Progenitor cell of endocrine pancreas (in vitro differentiated cells): Measurements from ENCODE around the gene OLAH. TPM values are rescaled to one million over a fixed set of nuclear protein-coding genes. Genes with fewer than 3 reads are reported as not detected.

Experiments used
- DNase-seq: peaks from one replicate; pipeline ENCODE4 v3.0.0; 2021; ENCODE audit warnings: low spot score; ENCODE audit not compliant: unreplicated experiment
- H3K27ac Mint-ChIP-seq: 2 replicates; pipeline ENCODE4 v1.8.0; 2021; ENCODE audit warnings: mild to moderate bottlenecking, moderate library complexity, mixed read lengths
- H3K27me3 Mint-ChIP-seq: 2 replicates; pipeline ENCODE4 v1.8.0; 2021; ENCODE audit warnings: mixed read lengths
- H3K36me3 Mint-ChIP-seq: 2 replicates; pipeline ENCODE4 v1.8.0; 2022; ENCODE audit warnings: mixed read lengths; ENCODE audit not compliant: insufficient read depth
- H3K4me1 Mint-ChIP-seq: 2 replicates; pipeline ENCODE4 v1.8.0; 2021; ENCODE audit warnings: low read depth, mixed read lengths
- H3K4me3 Mint-ChIP-seq: 2 replicates; pipeline ENCODE4 v1.8.0; 2021; ENCODE audit warnings: low read depth, mild to moderate bottlenecking, moderate library complexity, mixed read lengths
- H3K9me3 Mint-ChIP-seq: 2 replicates; pipeline ENCODE4 v1.8.0; 2021; ENCODE audit warnings: low read depth, mixed read lengths
- total RNA-seq: library from RNA; stranded (reverse); gene quantifications from 2 replicates; pipeline ENCODE4 v1.2.1, GENCODE V29; 2021
- TF ChIP-seq, protein P1 (sequence below): fragments of 200-600 bp; sonication (generic); IDR thresholded peaks from one replicate; pipeline ENCODE4 v1.5.0; 2021; ENCODE audit warnings: antibody characterized with exemption, mild to moderate bottlenecking; ENCODE audit not compliant: unreplicated experiment

The OLAH gene
- total RNA-seq, 1 donor from 2014 or later = not detected

DNA sequence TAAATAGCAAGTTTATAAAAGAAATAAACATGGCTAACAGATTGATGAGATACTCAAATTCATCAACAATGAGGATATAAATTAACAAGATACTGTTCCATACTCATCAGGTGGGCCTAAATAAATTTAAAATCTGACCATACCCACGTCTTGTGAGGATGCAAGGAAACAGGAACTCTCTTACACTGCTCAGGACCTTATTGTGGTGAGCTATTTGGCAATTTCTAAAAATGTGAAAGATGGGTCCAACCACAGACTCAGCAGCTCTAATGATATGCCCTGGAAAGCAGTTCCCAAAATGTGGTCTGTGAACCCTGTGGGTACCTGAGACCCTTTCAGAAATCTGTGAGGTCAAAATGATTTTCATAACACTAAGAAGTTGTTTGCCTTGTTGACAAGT is 74.9 kb downstream of the OLAH start:
- no peak overlapping the region for H3K27ac Mint-ChIP-seq
- DNase-seq = no peak
- TF ChIP-seq, protein P1, sequence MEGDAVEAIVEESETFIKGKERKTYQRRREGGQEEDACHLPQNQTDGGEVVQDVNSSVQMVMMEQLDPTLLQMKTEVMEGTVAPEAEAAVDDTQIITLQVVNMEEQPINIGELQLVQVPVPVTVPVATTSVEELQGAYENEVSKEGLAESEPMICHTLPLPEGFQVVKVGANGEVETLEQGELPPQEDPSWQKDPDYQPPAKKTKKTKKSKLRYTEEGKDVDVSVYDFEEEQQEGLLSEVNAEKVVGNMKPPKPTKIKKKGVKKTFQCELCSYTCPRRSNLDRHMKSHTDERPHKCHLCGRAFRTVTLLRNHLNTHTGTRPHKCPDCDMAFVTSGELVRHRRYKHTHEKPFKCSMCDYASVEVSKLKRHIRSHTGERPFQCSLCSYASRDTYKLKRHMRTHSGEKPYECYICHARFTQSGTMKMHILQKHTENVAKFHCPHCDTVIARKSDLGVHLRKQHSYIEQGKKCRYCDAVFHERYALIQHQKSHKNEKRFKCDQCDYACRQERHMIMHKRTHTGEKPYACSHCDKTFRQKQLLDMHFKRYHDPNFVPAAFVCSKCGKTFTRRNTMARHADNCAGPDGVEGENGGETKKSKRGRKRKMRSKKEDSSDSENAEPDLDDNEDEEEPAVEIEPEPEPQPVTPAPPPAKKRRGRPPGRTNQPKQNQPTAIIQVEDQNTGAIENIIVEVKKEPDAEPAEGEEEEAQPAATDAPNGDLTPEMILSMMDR = no peak
- H3K9me3 Mint-ChIP-seq = no peaks in the 10 kb centered on the region
- no peaks in the 10 kb centered on the region for H3K27me3 Mint-ChIP-seq
- H3K4me1 Mint-ChIP-seq = no peaks in the 10 kb centered on the region
- peaks cover 15% of the 10 kb centered on the region for H3K36me3 Mint-ChIP-seq
- no peak overlapping the region for H3K4me3 Mint-ChIP-seq

DNA sequence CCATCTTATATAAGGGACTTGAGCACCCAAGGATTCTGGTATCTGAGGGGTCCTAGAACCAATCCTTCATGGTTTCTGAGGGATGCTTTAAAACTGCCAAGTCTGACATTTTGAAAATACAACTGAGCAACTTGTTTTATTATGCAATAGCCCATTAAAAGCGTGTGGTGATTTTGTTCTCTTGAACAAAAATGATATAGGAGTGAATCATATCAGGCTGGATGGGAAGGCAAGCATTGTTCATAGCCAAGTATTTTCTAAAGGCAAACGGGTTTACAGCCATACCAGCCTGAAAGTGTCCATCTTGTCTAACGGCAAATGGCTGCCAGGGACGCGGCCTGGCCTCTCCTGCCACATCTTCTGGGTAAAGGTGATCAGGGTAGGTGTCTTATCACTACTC is 76.8 kb downstream of the OLAH start:
- TF ChIP-seq, protein P1 = no peak
- DNase-seq = no peak
- peaks cover 16% of the 10 kb centered on the region for H3K36me3 Mint-ChIP-seq
- H3K27me3 Mint-ChIP-seq = no peaks in the 10 kb centered on the region
- H3K4me3 Mint-ChIP-seq = no peak overlapping the region
- H3K4me1 Mint-ChIP-seq = no peaks in the 10 kb centered on the region
- H3K9me3 Mint-ChIP-seq = no peaks in the 10 kb centered on the region
- no peak overlapping the region for H3K27ac Mint-ChIP-seq

DNA sequence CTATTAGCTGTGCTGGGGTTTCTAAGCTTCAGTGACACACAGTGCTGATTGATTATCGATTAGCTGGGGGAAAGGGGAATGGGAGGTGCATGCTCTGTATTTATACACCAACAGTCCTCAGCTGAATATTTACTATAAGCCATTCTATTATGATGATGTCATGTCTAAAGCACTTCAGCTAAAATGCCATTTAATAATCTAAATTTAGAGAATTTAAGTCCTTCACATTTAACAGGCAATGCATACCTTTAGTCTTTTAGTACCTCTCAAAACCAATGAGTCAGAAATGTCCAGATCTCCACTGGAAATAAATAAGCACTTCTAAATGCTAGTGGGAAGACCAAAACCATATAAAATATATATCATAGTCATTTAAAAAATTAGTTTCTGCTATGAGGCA is 78.0 kb downstream of the OLAH start:
- no peak for DNase-seq
- H3K27me3 Mint-ChIP-seq = no peaks in the 10 kb centered on the region
- no peak overlapping the region for H3K4me3 Mint-ChIP-seq
- peaks cover 20% of the 10 kb centered on the region for H3K36me3 Mint-ChIP-seq
- no peaks in the 10 kb centered on the region for H3K9me3 Mint-ChIP-seq
- no peak overlapping the region for H3K27ac Mint-ChIP-seq
- TF ChIP-seq, protein P1 = no peak
- no peaks in the 10 kb centered on the region for H3K4me1 Mint-ChIP-seq

DNA sequence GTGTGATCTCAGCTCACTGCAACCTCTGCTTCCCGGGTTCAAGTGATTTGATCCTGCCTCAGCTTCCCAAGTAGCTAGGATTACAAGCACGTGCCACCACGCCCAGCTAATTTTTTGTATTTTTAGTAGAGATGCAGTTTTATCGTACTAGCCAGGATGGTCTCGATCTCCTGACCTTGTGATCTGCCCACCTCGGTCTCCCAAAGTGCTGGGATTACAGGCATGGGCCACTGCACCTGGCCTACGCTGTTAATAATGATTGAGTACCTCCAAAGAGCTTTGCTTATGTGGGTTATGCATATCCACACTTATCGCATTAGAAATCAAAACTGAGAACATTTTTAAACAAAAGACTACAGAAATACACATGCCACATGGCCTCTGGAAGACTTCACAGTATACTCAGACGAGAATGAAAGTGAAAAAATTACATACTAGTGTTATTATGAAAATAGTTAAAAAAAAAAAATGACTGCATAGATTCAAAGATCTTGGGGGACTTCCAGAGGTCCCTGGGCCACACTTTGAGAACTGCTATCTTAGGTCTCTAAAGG is 78.8 kb downstream of the OLAH start:
- Mint-ChIP-seq H3K4me3 (no peak overlapping the region), H3K27ac (no peak overlapping the region), H3K4me1 (no peaks in the 10 kb centered on the region), H3K36me3 (peaks cover 20% of the 10 kb centered on the region), H3K9me3 (no peaks in the 10 kb centered on the region), H3K27me3 (no peaks in the 10 kb centered on the region)
- TF ChIP-seq, protein P1 = no peak
- no peak for DNase-seq

Other genes with a start within 250 kb of the OLAH start
- 1.3 and 2.3 TPM in 2 replicates for gene CDNF, start 205.9 kb upstream of the OLAH start, total RNA-seq
- gene HSPA14, start 205.6 kb upstream of the OLAH start, total RNA-seq = 13.2 and 15.2 TPM in 2 replicates
- 15.7 and 16.0 TPM in 2 replicates for gene MSANTD7, start 205.6 kb upstream of the OLAH start, total RNA-seq
- 38.4 and 39.9 TPM in 2 replicates for gene SUV39H2, start 165.1 kb upstream of the OLAH start, total RNA-seq
- gene DCLRE1C, start 89.8 kb upstream of the OLAH start, total RNA-seq = 13.5 and 13.8 TPM in 2 replicates
- gene MEIG1, start 84.6 kb upstream of the OLAH start, total RNA-seq = 1.6 and 3.0 TPM in 2 replicates
- gene ACBD7, start 44.8 kb downstream of the OLAH start, total RNA-seq = 10.5 and 10.7 TPM in 2 replicates
- gene RPP38, start 53.4 kb downstream of the OLAH start, total RNA-seq = 19.0 and 20.0 TPM in 2 replicates
- 36.6 and 39.6 TPM in 2 replicates for gene NMT2, start 124.8 kb downstream of the OLAH start, total RNA-seq